GM12878 (cell line): ENCODE results near the gene NOP10. TPM values are rescaled to one million over a fixed set of nuclear protein-coding genes. Genes with fewer than 3 reads are reported as not detected.

Experiments
- ATAC-seq: fragments of 200-7000 bp; cut with Tn5 transposase; 3 replicates; pipeline ENCODE4 v1.9.1; 2020; ENCODE audit warnings: mild to moderate bottlenecking, moderate library complexity
- BruUV-seq: library from RNA; stranded (reverse); fragments of 400-500 nt; replicated peaks from 2 replicates; lab custom pipeline; 2021; lab: Mats Ljungman, UMichigan
- CTCF ChIA-PET: fragments of 300-600 bp; sonication (Branson Sonifier 250); formaldehyde crosslinking; extraction: SDS; loops from one replicate; lab custom pipeline; 2021; ENCODE audit warnings: inconsistent platforms; lab: Yijun Ruan, JAX
- POLR2A ChIA-PET: fragments of 350-600 bp; formaldehyde crosslinking; extraction: SDS; loops from one replicate; lab custom pipeline; 2021; ENCODE audit warnings: inconsistent platforms; lab: Charles Lee
- RAD21 ChIA-PET: fragments of 300-600 bp; sonication (Branson Sonifier 250); formaldehyde crosslinking; loops from one replicate; lab custom pipeline; 2023; ENCODE audit warnings: antibody characterized with exemption; ENCODE audit not compliant: unreplicated experiment; lab: Charles Lee
- SMC1A ChIA-PET: fragments of 300-600 bp; sonication (Branson Sonifier 250); formaldehyde crosslinking; loops from one replicate; lab custom pipeline; 2023; ENCODE audit not compliant: unreplicated experiment, uncharacterized antibody; lab: Charles Lee
- DNase-seq: peaks from one replicate; pipeline ENCODE4 v3.0.0-alpha.2; 2011; ENCODE audit warnings: low read depth, low spot score
- FAIRE-seq: peaks from 3 replicates; lab custom pipeline; 2011; peaks lifted over from hg19 to GRCh38; lab: Jason Lieb, UNC
- H2AFZ ChIP-seq: 2 replicates; pipeline ENCODE4 v1.6.0; 2011; ENCODE audit warnings: low read depth, low read length, control low read depth; ENCODE audit not compliant: control insufficient read depth
- H3K27ac ChIP-seq: 2 replicates; pipeline ENCODE4 v1.5.1; 2011; ENCODE audit warnings: control low read depth; ENCODE audit not compliant: control insufficient read depth, insufficient read depth
- H3K27me3 ChIP-seq, 2 experiments: replicated peaks in 1 of 2; 2 replicates each; pipeline versions ENCODE4 v1.6.0 to v1.6.1; 2011; ENCODE audit warnings: low read length in 1 of 2; ENCODE audit not compliant: control insufficient read depth in 2 of 2, insufficient read depth in 2 of 2
- H3K36me3 ChIP-seq, 2 experiments: 2 replicates each; pipeline ENCODE4 v1.5.1; 2011; ENCODE audit warnings: low read length in 1 of 2; ENCODE audit not compliant: control insufficient read depth in 2 of 2, insufficient read depth in 2 of 2
- H3K4me1 ChIP-seq: 2 replicates; pipeline ENCODE4 v1.6.1; 2011; ENCODE audit warnings: mild to moderate bottlenecking, low read length, moderate library complexity, mixed read lengths; ENCODE audit not compliant: control insufficient read depth, insufficient read depth
- H3K4me2 ChIP-seq: 2 replicates; pipeline ENCODE4 v1.6.0; 2011; ENCODE audit warnings: control low read depth; ENCODE audit not compliant: control insufficient read depth, insufficient read depth
- H3K4me3 ChIP-seq: fragments of 200-600 bp; sonication (generic); 2 replicates; pipeline ENCODE4 v1.5.1; 2016
- H3K79me2 ChIP-seq: 2 replicates; pipeline ENCODE4 v1.6.0; 2011; ENCODE audit warnings: low read length; ENCODE audit not compliant: control insufficient read depth, insufficient read depth
- H3K9ac ChIP-seq: 2 replicates; pipeline ENCODE4 v1.8.0; 2011; ENCODE audit warnings: low read length, control low read depth, mixed read lengths; ENCODE audit not compliant: control insufficient read depth, insufficient read depth
- H3K9me3 ChIP-seq: replicated peaks from 3 replicates; pipeline ENCODE4 v1.5.1; 2011; ENCODE audit warnings: mild to moderate bottlenecking, low read length; ENCODE audit not compliant: control insufficient read depth, insufficient read depth
- H4K20me1 ChIP-seq: 2 replicates; pipeline ENCODE4 v1.6.0; 2011; ENCODE audit not compliant: control insufficient read depth, insufficient read depth
- CHD1 ChIP-seq: IDR thresholded peaks from 2 replicates; pipeline ENCODE4 v1.6.1; 2012; ENCODE audit warnings: low read depth, low read length, improper control_type of control experiment
- CREM ChIP-seq: IDR thresholded peaks from 2 replicates; pipeline ENCODE4 v1.6.1; 2014; ENCODE audit warnings: antibody characterized with exemption, low read depth
- E2F4 ChIP-seq: IDR thresholded peaks from 2 replicates; pipeline ENCODE4 v1.6.1; 2012; ENCODE audit warnings: low read depth, low read length, improper control_type of control experiment
- E4F1 ChIP-seq: fragments of 450-650 bp; IDR thresholded peaks from 2 replicates; pipeline ENCODE4 v1.6.1; 2018; ENCODE audit warnings: borderline replicate concordance, mild to moderate bottlenecking; ENCODE audit not compliant: partially characterized antibody
- GABPA ChIP-seq: IDR thresholded peaks from 2 replicates; pipeline ENCODE4 v1.6.1; 2014; ENCODE audit warnings: antibody characterized with exemption, low read depth, mild to moderate bottlenecking, inconsistent platforms
- KDM1A ChIP-seq: fragments of 200-600 bp; sonication (generic); IDR thresholded peaks from 2 replicates; pipeline ENCODE4 v1.6.1; 2016; ENCODE audit warnings: borderline replicate concordance
- MTA2 ChIP-seq: fragments of 450-650 bp; IDR thresholded peaks from 2 replicates; pipeline ENCODE4 v1.6.1; 2016; ENCODE audit warnings: low read depth, mild to moderate bottlenecking, moderate library complexity
- NR2C2 ChIP-seq: IDR thresholded peaks from 2 replicates; pipeline ENCODE4 v1.6.1; 2011; ENCODE audit warnings: borderline replicate concordance, low read depth; ENCODE audit not compliant: control insufficient read depth, insufficient read length
- POLR2A ChIP-seq: IDR thresholded peaks from 2 replicates; pipeline ENCODE4 v1.6.1; 2011; ENCODE audit warnings: low read depth, mild to moderate bottlenecking, low read length
- POU2F2 ChIP-seq: IDR thresholded peaks from 3 replicates; pipeline ENCODE4 v1.6.1; 2011; ENCODE audit warnings: low read depth, mild to moderate bottlenecking, low read length, borderline replicate concordance
- SREBF2 ChIP-seq: IDR thresholded peaks from 2 replicates; pipeline ENCODE4 v1.6.1; 2012; ENCODE audit warnings: mild to moderate bottlenecking, low read length
- SRF ChIP-seq, 2 experiments: IDR thresholded peaks; 2 replicates each; pipeline ENCODE4 v1.6.1; 2011; ENCODE audit warnings: low read depth in 2 of 2, low read length in 2 of 2, mild to moderate bottlenecking in 1 of 2, moderate library complexity in 1 of 2
- USF1 ChIP-seq: IDR thresholded peaks from 2 replicates; pipeline ENCODE4 v1.6.1; 2011; ENCODE audit warnings: borderline replicate concordance, low read depth, mild to moderate bottlenecking, moderate library complexity, mixed read lengths, low read length; ENCODE audit not compliant: insufficient read depth; ENCODE audit errors: extremely low read length
- YY1 ChIP-seq: IDR thresholded peaks from 2 replicates; pipeline ENCODE4 v1.6.1; 2011; ENCODE audit warnings: low read depth, mild to moderate bottlenecking, low read length
- ZBED1 ChIP-seq: IDR thresholded peaks from 2 replicates; pipeline ENCODE4 v1.6.1; 2016; ENCODE audit warnings: borderline replicate concordance
- ZSCAN29 ChIP-seq: fragments of 450-650 bp; IDR thresholded peaks from 2 replicates; pipeline ENCODE4 v1.6.1; 2017; ENCODE audit warnings: mild to moderate bottlenecking, moderate library complexity
- WGBS: methylation state at CpG from one replicate; pipeline ENCODE4 v1.1.6; 2016; ENCODE audit warnings: low lambda C conversion rate; ENCODE audit not compliant: insufficient replicate concordance, insufficient coverage; ENCODE audit errors: missing lambda C conversion rate; 5-methylcytosine and 5-hydroxymethylcytosine counted together
- in situ Hi-C: fragments of 300-500 bp; cut with MboI; formaldehyde crosslinking; loops from 9 replicates; pipeline ENCODE4 v1.14.3; 2018; ENCODE audit warnings: mixed read lengths
- intact Hi-C: fragments of 100-400 bp; cut with micrococcal nuclease; formaldehyde crosslinking; loops from one replicate; pipeline ENCODE4 v1.14.2; 2022; ENCODE audit not compliant: unreplicated experiment
- polyA plus RNA-seq, 11 experiments: library from polyadenylated mRNA; depleted of rRNA in 4 of 11; unstranded in 6 of 11; stranded (reverse) in 5 of 11; fragments of >200 nt; fragmentation: Nextera tagmentation in 4 of 11; fragmentation: Illumina TruSeq in 1 of 11; extraction: Ambion mirVana in 4 of 11; extraction: Trizol in 1 of 11; gene quantifications; 1 replicate in 1 of 11; 2 replicates in 10 of 11; pipeline versions ENCODE4 v1.2.1 to v1.2.3, GENCODE V29; 2011 to 2016; ENCODE audit warnings: inconsistent platforms in 2 of 11, missing spikeins in 2 of 11, low read depth in 1 of 11
- total RNA-seq, 4 experiments: library from RNA; depleted of rRNA in 3 of 4; stranded (reverse); fragments of >200 nt in 3 of 4; fragmentation: Illumina TruSeq in 1 of 4; extraction: Trizol in 1 of 4; gene quantifications; 2 replicates each; pipeline versions ENCODE4 v1.2.1 to v1.2.3, GENCODE V29; 2013 to 2021
- TF ChIP-seq, protein P1 (sequence below): fragments of 450-650 bp; IDR thresholded peaks from 2 replicates; pipeline ENCODE4 v1.6.1; 2018; ENCODE audit warnings: mild to moderate bottlenecking, low read depth, moderate library complexity; ENCODE audit not compliant: partially characterized antibody

NOP10 gene
- total and polyA plus RNA-seq, 10 of the 15 experiments (the other 5 are each of a cell fraction or from before 2014, with no cell fraction given) = 225 to 1,778 (median 537) TPM

DNA sequence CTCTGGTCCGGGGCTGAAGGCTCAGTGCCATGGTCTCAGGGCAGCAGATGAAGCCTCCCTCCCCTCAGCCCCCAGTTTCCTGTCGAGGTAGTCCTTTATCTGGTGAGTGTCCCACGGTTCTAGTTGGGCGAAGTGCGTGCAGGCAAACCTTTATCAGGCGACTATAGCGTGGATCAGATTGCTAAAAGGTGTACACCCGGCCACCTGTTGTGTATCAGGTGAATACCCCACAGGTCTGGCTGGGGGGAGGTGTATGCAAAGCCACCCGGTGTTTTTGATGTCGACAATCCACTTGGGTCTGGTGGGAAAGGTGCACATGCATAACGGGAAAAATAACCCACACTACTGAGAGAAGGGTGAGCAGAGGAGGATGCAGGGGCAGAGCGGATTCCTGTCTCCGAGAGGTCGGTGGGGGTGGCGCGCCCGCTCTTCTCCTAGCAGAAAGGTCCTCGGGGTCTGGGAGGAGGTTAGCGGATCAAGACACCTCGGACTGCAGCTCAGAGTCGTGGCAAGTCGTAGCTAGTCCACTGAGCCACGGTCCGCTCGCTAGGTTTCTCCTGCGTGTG is 5.9 kb downstream of the NOP10 start:
- peaks cover 74% of the 10 kb centered on the region for H3K79me2 ChIP-seq
- in situ Hi-C loops = no loop called here
- H3K9ac ChIP-seq = peak overlapping the region; percentile 89
- intact Hi-C loops = loop anchor here (5.0 kb wide), 1 partner anchor 95 kb away; no protein-coding TSS in a partner anchor
- peak overlapping the region; percentile 72 for H3K4me3 ChIP-seq
- ChIA-PET POLR2A (interaction anchor here (0.6 to 4.4 kb wide), 10 partner anchors 9 to 128 kb away, joined by 3 to 37 read pairs (median 7); partner anchors contain the start of genes EMC4 and LPCAT4), RAD21 (interaction anchor here (1.0 to 5.1 kb wide), 10 partner anchors 10 to 128 kb away, joined by 3 to 57 read pairs (median 4); partner anchors contain the start of gene LPCAT4), CTCF (interaction anchor here (1.2 to 4.5 kb wide), 5 partner anchors 9 to 251 kb away, joined by 5 to 26 read pairs (median 7); no protein-coding TSS in a partner anchor), SMC1A (interaction anchor here (1.8 to 7.9 kb wide), 5 partner anchors 11 to 96 kb away, joined by 8 to 89 read pairs (median 30); partner anchors contain the start of gene LPCAT4)
- ATAC-seq = peak; percentile 10
- WGBS = under 1% methylated on average over 26 of the region's 26 CpGs
- DNase-seq = no peak
- no TSS peak for BruUV-seq
- peak overlapping the region; percentile 100 for H3K4me2 ChIP-seq
- peaks cover 0 to 5% of the 10 kb centered on the region in 2 experiments; a peak in 1 of 4 replicates for H3K36me3 ChIP-seq
- no peaks in the 10 kb centered on the region for H3K9me3 ChIP-seq
- H3K27ac ChIP-seq = peak overlapping the region; percentile 94
- peak overlapping the region; percentile 74 for H2AFZ ChIP-seq
- H3K4me1 ChIP-seq = peaks cover 19% of the 10 kb centered on the region
- no peak for FAIRE-seq
- no peaks in the 10 kb centered on the region for H3K27me3 ChIP-seq
- no peaks in the 10 kb centered on the region for H4K20me1 ChIP-seq
- TF ChIP-seq, protein P1, sequence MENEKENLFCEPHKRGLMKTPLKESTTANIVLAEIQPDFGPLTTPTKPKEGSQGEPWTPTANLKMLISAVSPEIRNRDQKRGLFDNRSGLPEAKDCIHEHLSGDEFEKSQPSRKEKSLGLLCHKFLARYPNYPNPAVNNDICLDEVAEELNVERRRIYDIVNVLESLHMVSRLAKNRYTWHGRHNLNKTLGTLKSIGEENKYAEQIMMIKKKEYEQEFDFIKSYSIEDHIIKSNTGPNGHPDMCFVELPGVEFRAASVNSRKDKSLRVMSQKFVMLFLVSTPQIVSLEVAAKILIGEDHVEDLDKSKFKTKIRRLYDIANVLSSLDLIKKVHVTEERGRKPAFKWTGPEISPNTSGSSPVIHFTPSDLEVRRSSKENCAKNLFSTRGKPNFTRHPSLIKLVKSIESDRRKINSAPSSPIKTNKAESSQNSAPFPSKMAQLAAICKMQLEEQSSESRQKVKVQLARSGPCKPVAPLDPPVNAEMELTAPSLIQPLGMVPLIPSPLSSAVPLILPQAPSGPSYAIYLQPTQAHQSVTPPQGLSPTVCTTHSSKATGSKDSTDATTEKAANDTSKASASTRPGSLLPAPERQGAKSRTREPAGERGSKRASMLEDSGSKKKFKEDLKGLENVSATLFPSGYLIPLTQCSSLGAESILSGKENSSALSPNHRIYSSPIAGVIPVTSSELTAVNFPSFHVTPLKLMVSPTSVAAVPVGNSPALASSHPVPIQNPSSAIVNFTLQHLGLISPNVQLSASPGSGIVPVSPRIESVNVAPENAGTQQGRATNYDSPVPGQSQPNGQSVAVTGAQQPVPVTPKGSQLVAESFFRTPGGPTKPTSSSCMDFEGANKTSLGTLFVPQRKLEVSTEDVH = no peak
- TF ChIP-seq CREM = peak; percentile 34; the same call in 1 of the 2 replicates
- no peak for TF ChIP-seq SRF (IDR thresholded peaks at IDR 0.05; ENCODE audit: low read depth in 2 of 2, low read length in 2 of 2)
- no peak for TF ChIP-seq ZBED1
- peak; percentile 63; the same call in 1 of the 3 replicates for TF ChIP-seq POU2F2
- TF ChIP-seq E2F4 = no peak
- peak; percentile 16; the same call in 1 of the 2 replicates for TF ChIP-seq POLR2A
- no peak for TF ChIP-seq GABPA
- no peak for TF ChIP-seq YY1
- TF ChIP-seq MTA2 = no peak
- no peak for TF ChIP-seq ZSCAN29
- TF ChIP-seq NR2C2 = no peak
- TF ChIP-seq E4F1 = no peak
- no peak for TF ChIP-seq USF1
- TF ChIP-seq CHD1 = 0 out of 2 replicates have a peak, but pooled peaks have one; percentile 15
- no peak for TF ChIP-seq KDM1A
- no peak for TF ChIP-seq SREBF2
